ENCODE results near the gene BRD3OS.

BRD3OS gene

GRCh38 chr9:134032456-134033222 lies 7.4 kb downstream of the BRD3OS start:
- ChIA-PET CTCF (interaction anchor here (0.9 to 2.6 kb wide), 3 partner anchors 11 to 18 kb away, joined by 3 to 9 read pairs (median 4); no protein-coding TSS in a partner anchor), POLR2A (no interaction called here)
- no peak for TF ChIP-seq CTCF (IDR thresholded peaks at IDR 0.05; ENCODE audit: control extremely low read depth, extremely low read depth, low read depth, missing control alignments)
- no peak for DNase-seq (ENCODE audit: extremely low spot score)

GRCh38 chr9:134033516-134034214 lies 8.4 kb downstream of the BRD3OS start:
- DNase-seq (ENCODE audit: extremely low spot score), result no peak
- TF ChIP-seq CTCF (IDR thresholded peaks at IDR 0.05; ENCODE audit: control extremely low read depth, extremely low read depth, low read depth, missing control alignments), result no peak
- ChIA-PET POLR2A (no interaction called here), CTCF (interaction anchor here (0.9 to 2.6 kb wide), 4 partner anchors 10 to 21 kb away, joined by 3 to 9 read pairs (median 4); no protein-coding TSS in a partner anchor)

- ChIA-PET POLR2A (no interaction called here), CTCF (interaction anchor here (0.9 to 2.6 kb wide), 3 partner anchors 9 to 20 kb away, joined by 3 to 9 read pairs (median 4); no protein-coding TSS in a partner anchor)
- no peak for DNase-seq (ENCODE audit: extremely low spot score)
- no peak for TF ChIP-seq CTCF (IDR thresholded peaks at IDR 0.05; ENCODE audit: control extremely low read depth, extremely low read depth, low read depth, missing control alignments)
Observed at GRCh38 chr9:134034215-134035040, 9.1 kb downstream of the BRD3OS start.

GRCh38 chr9:134035041-134036039 lies 10.1 kb downstream of the BRD3OS start:
- TF ChIP-seq CTCF (IDR thresholded peaks at IDR 0.05; ENCODE audit: control extremely low read depth, extremely low read depth, low read depth, missing control alignments), result no peak
- ChIA-PET CTCF (interaction anchor here (0.9 to 1.2 kb wide), 2 partner anchors 8 to 19 kb away, joined by 3 read pairs; no protein-coding TSS in a partner anchor), POLR2A (no interaction called here)
- no peak for DNase-seq (ENCODE audit: extremely low spot score)

- TF ChIP-seq CTCF (IDR thresholded peaks at IDR 0.05; ENCODE audit: control extremely low read depth, extremely low read depth, low read depth, missing control alignments), result no peak
- no peak for DNase-seq (ENCODE audit: extremely low spot score)
- ChIA-PET POLR2A (no interaction called here), CTCF (interaction anchor here (1.2 kb wide), 1 partner anchor 9 kb away, joined by 3 read pairs; no protein-coding TSS in a partner anchor)
Observed at GRCh38 chr9:134036130-134036529, 10.8 kb downstream of the BRD3OS start.
